HG02571 (cell line): ENCODE measurements around the gene ITGA11.

Source experiments
- ATAC-seq: cut with Tn5 transposase; IDR thresholded peaks from one replicate; pipeline ENCODE4 v1.9.1; 2021; ENCODE audit warnings: mild to moderate bottlenecking, moderate library complexity; ENCODE audit not compliant: unreplicated experiment

ITGA11 gene

GRCh38 chr15:68447209-68447608 is 15.2 kb upstream of the ITGA11 start:
- no peak for ATAC-seq

GRCh38 chr15:68445351-68445750 is 13.4 kb upstream of the ITGA11 start:
- ATAC-seq = no peak

DNA sequence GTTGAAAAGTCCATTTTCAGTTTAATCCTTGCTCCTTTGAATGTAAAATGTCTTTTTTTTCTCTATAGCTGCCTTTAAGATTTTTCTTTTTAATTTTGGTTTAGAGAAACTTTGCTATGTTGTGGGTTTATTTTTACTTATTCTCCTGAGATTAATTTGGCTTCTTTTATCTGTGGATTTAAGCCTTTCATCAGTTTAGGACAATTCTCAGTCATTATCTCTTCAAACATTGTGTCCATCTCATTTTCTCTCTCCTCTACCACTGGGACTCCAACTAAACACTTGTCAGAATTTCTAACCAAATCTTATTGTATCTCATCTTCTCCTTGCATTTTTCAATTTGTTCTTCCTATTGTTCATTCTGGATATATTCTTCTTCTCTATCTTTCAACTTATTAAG is 12.4 kb upstream of the ITGA11 start:
- ATAC-seq = no peak

GRCh38 chr15:68442903-68443302 is 10.9 kb upstream of the ITGA11 start:
- ATAC-seq = no peak

DNA sequence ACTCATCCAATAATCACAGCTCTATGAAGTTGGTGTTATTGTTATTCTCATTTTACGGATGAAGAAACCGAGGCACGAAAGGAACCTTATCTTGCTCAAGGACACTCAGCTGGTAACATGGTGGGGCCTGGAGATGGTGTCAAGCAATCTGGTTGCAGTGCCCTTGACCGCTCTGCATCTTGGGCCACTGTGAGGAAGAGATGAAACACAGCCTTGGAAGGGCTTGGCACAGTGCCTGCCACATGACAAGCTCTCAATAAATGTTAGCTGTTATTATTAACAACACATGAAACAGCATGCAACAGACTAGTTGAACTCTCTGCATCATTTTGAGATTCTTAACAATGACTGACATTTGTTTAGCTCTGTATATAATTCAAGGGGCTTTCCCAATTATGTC is 10.1 kb upstream of the ITGA11 start:
- no peak for ATAC-seq

- ATAC-seq = no peak
These were observed 9.2 kb upstream of the ITGA11 start for GRCh38 chr15:68441045-68441743.

- no peak for ATAC-seq
These were observed 8.2 kb upstream of the ITGA11 start for GRCh38 chr15:68440136-68440535.

DNA sequence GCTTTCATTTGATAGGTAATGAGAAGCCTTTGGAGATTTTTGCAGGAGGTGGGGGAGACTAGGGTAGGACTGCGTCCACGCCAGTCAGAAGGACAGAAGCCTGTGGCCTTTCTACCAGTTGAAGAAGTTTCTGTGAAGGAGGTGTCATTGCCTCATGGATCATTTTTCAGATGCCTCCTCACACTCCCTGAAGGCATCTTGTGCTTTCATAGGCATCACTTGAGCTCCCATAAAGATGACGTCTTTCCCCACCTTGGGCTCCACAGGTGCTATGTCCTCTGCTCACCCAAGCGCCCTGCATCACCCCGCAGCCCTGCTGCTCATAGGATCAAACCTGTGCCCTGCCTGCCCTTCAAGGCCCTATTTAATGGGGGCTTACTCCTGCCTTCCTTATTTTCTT is 7.5 kb upstream of the ITGA11 start:
- ATAC-seq = no peak

- no peak for ATAC-seq
These were observed 4.7 kb upstream of the ITGA11 start for GRCh38 chr15:68436680-68437079.

- no peak for ATAC-seq
These were observed 4.0 kb upstream of the ITGA11 start for GRCh38 chr15:68435966-68436365.

DNA sequence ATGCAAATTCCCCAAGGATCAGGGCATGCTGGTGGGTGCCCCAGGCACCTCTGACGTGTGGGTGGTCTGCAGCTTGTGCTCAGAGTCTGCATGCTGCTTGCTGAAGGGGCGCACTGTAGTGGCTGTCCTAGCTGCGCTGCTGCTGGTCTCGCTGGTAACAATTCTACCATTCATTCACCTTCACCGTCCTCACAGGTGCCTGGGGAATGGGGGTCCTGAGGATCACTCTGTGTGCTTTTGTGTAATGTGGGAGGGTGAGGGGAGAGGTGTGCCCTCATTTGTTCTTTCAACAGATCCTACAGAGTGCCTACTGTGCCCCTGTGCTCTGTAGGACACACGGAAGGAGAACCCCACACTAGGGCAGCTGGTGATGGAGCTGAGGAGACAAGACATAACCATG is 2.1 kb upstream of the ITGA11 start:
- ATAC-seq = no peak

- ATAC-seq = no peak
These were observed 1.6 kb upstream of the ITGA11 start for GRCh38 chr15:68433551-68433950.

DNA sequence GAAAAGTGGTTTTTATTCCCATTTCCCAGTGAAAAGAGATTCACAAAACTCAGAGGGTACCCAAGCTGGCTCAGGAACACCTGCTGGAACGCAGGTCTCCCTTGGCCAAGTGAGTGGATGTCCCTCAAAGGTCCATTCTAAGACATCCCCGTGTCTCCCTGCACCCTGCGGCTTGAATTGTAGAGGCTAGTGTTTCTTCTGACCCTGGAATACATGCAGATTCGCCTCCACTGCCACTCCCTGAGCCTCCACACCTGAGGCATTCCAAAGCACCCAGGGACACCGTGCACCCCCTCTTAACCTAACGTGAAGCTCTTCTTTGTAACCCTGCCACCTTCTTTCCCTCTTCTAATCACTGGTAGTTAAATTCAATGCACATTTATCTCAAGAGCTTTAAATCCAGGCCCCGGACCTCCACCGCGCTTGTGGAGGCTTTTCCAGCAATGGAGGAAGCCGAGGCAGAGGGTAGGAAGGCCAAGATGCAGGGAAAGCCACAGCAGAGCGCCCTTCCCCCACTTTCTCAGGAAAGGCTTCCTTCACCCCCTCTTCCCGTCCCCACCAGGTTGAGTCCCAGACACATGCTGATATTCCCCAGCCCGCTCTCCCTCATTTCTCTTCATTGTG is 590 bp upstream of the ITGA11 start:
- no peak for ATAC-seq

GRCh38 chr15:68431037-68431791 is 749 bp downstream of the ITGA11 start:
- ATAC-seq = no peak

- no peak for ATAC-seq
These were observed 1.4 kb downstream of the ITGA11 start for GRCh38 chr15:68430471-68431036.

DNA sequence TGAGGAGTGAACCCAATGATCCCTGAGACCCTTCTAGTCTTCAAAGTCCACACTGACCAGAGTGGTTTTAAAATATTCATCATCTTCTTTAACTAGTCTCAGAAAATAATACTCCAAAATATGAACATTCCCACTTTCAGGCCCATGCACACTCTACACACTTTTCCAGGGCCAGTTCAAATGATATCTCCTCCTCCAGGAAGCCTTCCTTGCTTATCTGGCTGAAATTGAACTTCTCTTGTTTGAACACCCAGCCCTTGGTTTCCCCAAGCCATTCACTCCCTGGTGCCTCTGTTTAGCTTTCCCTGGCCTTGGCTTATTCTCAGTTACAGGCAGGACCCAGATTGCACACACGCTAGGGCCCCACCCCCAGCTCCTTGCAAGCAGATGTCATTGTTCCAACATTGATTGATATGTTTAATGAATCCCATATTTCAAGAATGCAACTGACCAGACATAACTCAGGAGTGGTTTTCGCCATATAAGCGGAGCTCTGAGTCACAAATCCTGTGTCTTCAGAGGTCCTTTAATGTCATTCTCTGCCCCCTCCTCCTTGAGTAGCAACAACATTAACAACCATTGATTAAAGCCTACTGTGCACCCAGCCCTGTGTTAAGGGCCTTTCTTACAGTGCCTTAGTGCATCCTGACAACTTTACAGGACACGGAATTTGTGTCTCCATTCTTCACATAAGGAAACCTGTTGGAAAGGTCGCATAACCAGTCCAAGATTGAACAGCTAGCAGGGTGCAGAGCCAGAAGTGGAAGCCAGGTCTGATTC is 2.1 kb downstream of the ITGA11 start:
- ATAC-seq = no peak

GRCh38 chr15:68428431-68428940 is 3.5 kb downstream of the ITGA11 start:
- no peak for ATAC-seq

GRCh38 chr15:68427963-68428362 is 4.0 kb downstream of the ITGA11 start:
- no peak for ATAC-seq

DNA sequence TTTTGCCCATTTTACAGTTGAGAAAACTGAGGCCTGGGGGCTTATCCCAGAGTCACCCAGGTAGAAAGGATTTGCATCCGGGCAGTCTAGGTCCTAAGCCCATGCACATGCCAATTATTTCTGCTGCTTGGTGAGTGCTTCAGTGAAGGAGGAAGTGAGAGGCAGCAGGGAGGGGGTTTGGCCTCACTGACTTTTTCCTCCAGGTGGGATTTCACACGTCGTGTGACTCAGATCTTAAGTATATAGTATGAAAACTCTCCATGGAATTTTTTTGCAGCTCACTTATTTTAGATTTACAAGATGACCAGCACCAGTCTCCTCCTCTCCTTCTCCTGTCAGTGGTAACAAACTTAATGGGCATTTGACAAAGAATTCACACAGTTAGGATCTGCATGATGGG is 4.6 kb downstream of the ITGA11 start:
- no peak for ATAC-seq

- no peak for ATAC-seq
These were observed 5.8 kb downstream of the ITGA11 start for GRCh38 chr15:68426116-68426515.
